ENCODE measurements around the gene RNF141. TPM values are rescaled to one million over a fixed set of nuclear protein-coding genes. Genes with fewer than 3 reads are reported as not detected.

RNF141 gene
- total RNA-seq, 1 donor from 2014 or later = 49.3 TPM

DNA sequence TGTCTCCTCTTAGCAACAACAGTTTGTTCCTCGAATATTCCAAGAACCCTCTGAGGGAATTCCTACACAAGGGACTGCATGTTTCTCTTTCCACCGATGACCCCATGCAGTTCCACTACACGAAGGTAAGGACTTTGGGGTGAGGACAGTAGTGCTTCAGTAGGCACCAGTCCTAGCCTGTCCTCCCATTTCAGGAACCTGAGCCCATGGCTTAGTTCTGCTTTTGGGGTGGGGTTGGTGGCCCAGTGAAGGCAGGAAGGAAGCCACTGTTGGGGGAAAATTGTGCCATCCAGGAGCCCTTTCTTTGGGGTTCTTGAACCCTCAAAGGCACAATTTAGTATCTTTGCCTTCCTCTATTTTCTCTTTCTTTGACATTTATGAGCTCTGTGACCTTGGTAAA lies 38.2 kb downstream of the RNF141 start:
- Histone ChIP-seq H4K20me1 (ENCODE audit: low read depth) (no peaks in the 10 kb centered on the region), H3K27me3 (no peaks in the 10 kb centered on the region), H3K4me1 (peaks cover 8% of the 10 kb centered on the region), H3K9me3 (ENCODE audit: low read depth) (no peaks in the 10 kb centered on the region), H2AFZ (replicated peaks) (no peak overlapping the region), H3K4me2 (no peak overlapping the region), H3K4me3 (no peak overlapping the region), H3K79me2 (ENCODE audit: low read depth) (no peaks in the 10 kb centered on the region), H3F3A (ENCODE audit: low read depth) (no peaks in the 10 kb centered on the region), H3K9ac (no peak overlapping the region), H3K27ac (no peak overlapping the region), H3K36me3 (no peaks in the 10 kb centered on the region)
- no peaks in the 10 kb centered on the region for H3K27me3 Mint-ChIP-seq (ENCODE audit: insufficient read depth, low read depth)
- H3K9me3 Mint-ChIP-seq = peaks cover 2% of the 10 kb centered on the region
- peaks cover 30% of the 10 kb centered on the region for H3K4me1 Mint-ChIP-seq
- TF ChIP-seq, protein P1, sequence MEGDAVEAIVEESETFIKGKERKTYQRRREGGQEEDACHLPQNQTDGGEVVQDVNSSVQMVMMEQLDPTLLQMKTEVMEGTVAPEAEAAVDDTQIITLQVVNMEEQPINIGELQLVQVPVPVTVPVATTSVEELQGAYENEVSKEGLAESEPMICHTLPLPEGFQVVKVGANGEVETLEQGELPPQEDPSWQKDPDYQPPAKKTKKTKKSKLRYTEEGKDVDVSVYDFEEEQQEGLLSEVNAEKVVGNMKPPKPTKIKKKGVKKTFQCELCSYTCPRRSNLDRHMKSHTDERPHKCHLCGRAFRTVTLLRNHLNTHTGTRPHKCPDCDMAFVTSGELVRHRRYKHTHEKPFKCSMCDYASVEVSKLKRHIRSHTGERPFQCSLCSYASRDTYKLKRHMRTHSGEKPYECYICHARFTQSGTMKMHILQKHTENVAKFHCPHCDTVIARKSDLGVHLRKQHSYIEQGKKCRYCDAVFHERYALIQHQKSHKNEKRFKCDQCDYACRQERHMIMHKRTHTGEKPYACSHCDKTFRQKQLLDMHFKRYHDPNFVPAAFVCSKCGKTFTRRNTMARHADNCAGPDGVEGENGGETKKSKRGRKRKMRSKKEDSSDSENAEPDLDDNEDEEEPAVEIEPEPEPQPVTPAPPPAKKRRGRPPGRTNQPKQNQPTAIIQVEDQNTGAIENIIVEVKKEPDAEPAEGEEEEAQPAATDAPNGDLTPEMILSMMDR (IDR thresholded peaks at IDR 0.05) = no peak
- no peak for TF ChIP-seq EZH2phosphoT487 (IDR thresholded peaks at IDR 0.05)
- TF ChIP-seq EZH2 (IDR thresholded peaks at IDR 0.05) = no peak
- H3K27ac Mint-ChIP-seq = no peak overlapping the region
- H3K36me3 Mint-ChIP-seq = peaks cover 2% of the 10 kb centered on the region
- no peak overlapping the region for H3K4me3 Mint-ChIP-seq
- DNase-seq (ENCODE audit: low spot score) = no peak

DNA sequence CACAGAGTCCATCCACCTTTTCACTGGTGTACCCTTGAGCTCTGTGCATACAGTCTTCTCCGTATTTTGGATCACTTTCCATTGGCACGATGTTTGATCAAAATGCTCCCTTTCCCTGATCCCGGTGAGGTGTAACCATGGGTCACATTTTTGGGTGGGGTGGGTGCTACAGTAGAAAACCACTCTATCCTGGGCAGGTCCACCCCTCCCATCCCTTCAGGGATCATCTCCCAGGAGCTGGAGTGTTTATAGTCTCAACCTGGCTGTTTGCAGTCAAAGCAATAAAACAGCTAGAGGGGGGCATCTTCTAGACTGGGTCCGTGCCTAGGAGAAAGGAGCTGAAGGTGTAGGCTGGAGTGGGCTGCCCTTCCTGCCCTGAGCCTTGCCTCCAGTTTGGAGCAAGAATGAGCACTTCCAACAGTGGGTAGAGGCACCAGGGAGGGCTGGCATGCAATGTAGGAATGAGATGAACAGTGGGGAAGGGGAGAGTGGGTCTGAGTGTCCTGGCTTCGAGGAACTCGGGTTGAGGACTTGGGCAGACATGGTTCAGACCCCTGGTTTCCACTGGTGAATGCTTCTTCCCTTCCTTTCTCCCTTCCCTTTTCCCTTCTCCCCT lies 38.8 kb downstream of the RNF141 start:
- H3K27me3 Mint-ChIP-seq (ENCODE audit: insufficient read depth, low read depth) = no peaks in the 10 kb centered on the region
- Histone ChIP-seq H3F3A (ENCODE audit: low read depth) (no peaks in the 10 kb centered on the region), H3K4me2 (no peak overlapping the region), H3K79me2 (ENCODE audit: low read depth) (no peaks in the 10 kb centered on the region), H3K36me3 (no peaks in the 10 kb centered on the region), H3K9me3 (ENCODE audit: low read depth) (no peaks in the 10 kb centered on the region), H3K4me1 (peaks cover 8% of the 10 kb centered on the region), H3K27me3 (no peaks in the 10 kb centered on the region), H3K27ac (no peak overlapping the region), H2AFZ (replicated peaks) (no peak overlapping the region), H4K20me1 (ENCODE audit: low read depth) (no peaks in the 10 kb centered on the region), H3K9ac (no peak overlapping the region), H3K4me3 (no peak overlapping the region)
- peaks cover 36% of the 10 kb centered on the region for H3K4me1 Mint-ChIP-seq
- no peak overlapping the region for H3K4me3 Mint-ChIP-seq
- H3K36me3 Mint-ChIP-seq = peaks cover 2% of the 10 kb centered on the region
- H3K9me3 Mint-ChIP-seq = peaks cover 2% of the 10 kb centered on the region
- no peak for TF ChIP-seq EZH2phosphoT487 (IDR thresholded peaks at IDR 0.05)
- TF ChIP-seq, protein P1 (IDR thresholded peaks at IDR 0.05) = no peak
- DNase-seq (ENCODE audit: low spot score) = no peak
- H3K27ac Mint-ChIP-seq = no peak overlapping the region

DNA sequence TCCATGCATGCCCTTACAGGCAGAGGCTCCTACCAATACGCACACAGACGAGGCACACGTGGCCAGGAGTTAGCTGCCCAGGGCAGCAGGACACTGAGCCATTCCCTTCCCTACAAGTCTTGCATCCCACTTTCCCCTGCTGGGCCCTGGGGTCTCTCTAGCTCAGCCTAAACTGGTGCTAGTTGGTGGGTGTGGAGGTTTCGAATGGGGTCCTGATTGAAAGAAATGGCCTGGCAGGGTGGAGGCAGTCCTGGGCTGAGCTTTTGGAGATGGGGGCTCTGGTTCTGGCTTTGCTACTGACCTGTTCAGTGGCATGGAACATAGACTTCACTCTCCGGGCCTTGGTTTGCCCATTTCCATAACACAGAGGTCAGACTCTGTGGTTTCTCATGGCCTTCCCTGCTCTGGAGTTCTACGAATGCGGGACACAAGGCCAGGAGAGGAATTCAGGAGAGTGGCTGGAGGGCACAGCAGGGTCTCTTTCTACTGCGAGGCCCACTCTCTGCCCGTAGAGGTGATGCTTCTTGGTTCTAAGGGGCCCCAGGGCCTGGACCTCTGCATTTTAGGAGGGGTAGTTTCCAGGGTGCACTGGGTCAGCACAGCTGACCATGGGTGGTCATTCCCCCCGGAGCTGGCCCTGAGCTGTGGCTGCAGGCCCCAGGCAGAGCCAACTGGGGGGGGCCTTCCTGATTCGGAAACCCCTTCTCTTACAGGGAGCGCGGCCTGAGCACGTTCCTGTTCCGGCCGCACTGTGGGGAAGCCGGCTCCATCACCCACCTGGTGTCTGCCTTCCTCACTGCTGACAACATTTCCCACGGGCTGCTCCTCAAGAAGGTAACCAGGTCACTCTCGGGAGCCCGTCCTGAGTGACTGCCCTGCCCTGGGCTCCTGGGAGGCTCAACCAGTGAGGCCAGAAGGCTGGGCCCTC lies 40.0 kb downstream of the RNF141 start:
- Histone ChIP-seq H4K20me1 (ENCODE audit: low read depth) (no peaks in the 10 kb centered on the region), H3K4me1 (peaks cover 8% of the 10 kb centered on the region), H3K36me3 (no peaks in the 10 kb centered on the region), H3K27ac (no peak overlapping the region), H3K4me2 (no peak overlapping the region), H3F3A (ENCODE audit: low read depth) (no peaks in the 10 kb centered on the region), H3K9me3 (ENCODE audit: low read depth) (no peaks in the 10 kb centered on the region), H2AFZ (replicated peaks) (no peak overlapping the region), H3K9ac (no peak overlapping the region), H3K79me2 (ENCODE audit: low read depth) (no peaks in the 10 kb centered on the region), H3K4me3 (no peak overlapping the region), H3K27me3 (no peaks in the 10 kb centered on the region)
- DNase-seq (ENCODE audit: low spot score) = no peak
- Mint-ChIP-seq H3K9me3 (peaks cover 2% of the 10 kb centered on the region), H3K36me3 (peaks cover 2% of the 10 kb centered on the region), H3K27ac (no peak overlapping the region), H3K4me1 (peaks cover 37% of the 10 kb centered on the region), H3K27me3 (ENCODE audit: insufficient read depth, low read depth) (no peaks in the 10 kb centered on the region), H3K4me3 (no peak overlapping the region)
- TF ChIP-seq EZH2 (IDR thresholded peaks at IDR 0.05) = no peak
- no peak for TF ChIP-seq EZH2phosphoT487 (IDR thresholded peaks at IDR 0.05)
- TF ChIP-seq, protein P1 (IDR thresholded peaks at IDR 0.05) = no peak

Measured in neural progenitor cell (in vitro differentiated cells).